Measurements from ENCODE around the gene SMNDC1.

The SMNDC1 gene

GRCh38 chr10:110304780-110305421 is at the start of gene SMNDC1:
Gene SMNDC1 (minus strand): TSS chr10:110304920. CDS start chr10:110303587, 1,333 bp downstream.
- TF ChIP-seq, protein P1, sequence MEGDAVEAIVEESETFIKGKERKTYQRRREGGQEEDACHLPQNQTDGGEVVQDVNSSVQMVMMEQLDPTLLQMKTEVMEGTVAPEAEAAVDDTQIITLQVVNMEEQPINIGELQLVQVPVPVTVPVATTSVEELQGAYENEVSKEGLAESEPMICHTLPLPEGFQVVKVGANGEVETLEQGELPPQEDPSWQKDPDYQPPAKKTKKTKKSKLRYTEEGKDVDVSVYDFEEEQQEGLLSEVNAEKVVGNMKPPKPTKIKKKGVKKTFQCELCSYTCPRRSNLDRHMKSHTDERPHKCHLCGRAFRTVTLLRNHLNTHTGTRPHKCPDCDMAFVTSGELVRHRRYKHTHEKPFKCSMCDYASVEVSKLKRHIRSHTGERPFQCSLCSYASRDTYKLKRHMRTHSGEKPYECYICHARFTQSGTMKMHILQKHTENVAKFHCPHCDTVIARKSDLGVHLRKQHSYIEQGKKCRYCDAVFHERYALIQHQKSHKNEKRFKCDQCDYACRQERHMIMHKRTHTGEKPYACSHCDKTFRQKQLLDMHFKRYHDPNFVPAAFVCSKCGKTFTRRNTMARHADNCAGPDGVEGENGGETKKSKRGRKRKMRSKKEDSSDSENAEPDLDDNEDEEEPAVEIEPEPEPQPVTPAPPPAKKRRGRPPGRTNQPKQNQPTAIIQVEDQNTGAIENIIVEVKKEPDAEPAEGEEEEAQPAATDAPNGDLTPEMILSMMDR (IDR thresholded peaks at IDR 0.05; ENCODE audit: borderline replicate concordance, control extremely low read depth, extremely low read depth, insufficient read depth, missing control alignments) = no peak
- in situ Hi-C loops (cut with MboI; ENCODE audit: low sequenced_read_pairs, unreplicated experiment) = loop anchor here (5.0 to 25.0 kb wide), 2 partner anchors 247 to 582 kb away; no protein-coding TSS in a partner anchor
- DNase-seq (ENCODE audit: low spot score) = peak; percentile 97

DNA sequence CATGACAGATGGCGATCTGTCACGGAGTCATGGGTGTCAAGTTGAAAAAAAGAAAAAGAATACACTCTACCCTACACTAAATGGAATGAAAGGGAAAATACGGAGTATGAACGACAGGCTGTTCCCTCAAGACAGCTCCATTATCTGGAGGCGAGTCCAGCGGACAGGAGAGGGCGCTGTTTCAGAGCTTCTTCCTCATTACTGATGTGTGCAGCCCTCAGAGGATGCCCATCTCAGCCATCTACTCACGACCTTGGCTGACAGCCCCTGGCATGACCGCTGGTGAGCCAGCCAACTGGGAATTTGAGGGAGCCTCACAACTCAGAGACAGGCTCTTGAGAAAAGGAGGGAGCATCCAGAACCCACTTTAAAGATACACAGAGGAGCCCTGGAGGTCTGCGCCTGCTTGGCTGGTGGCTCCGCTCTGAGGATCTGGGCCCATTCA is 49.6 kb upstream of the SMNDC1 start:
- DNase-seq (ENCODE audit: low spot score) = peak; percentile 68
- in situ Hi-C loops (cut with MboI; ENCODE audit: low sequenced_read_pairs, unreplicated experiment) = no loop called here
- TF ChIP-seq, protein P1 (IDR thresholded peaks at IDR 0.05; ENCODE audit: borderline replicate concordance, control extremely low read depth, extremely low read depth, insufficient read depth, missing control alignments) = peak; percentile 85

DNA sequence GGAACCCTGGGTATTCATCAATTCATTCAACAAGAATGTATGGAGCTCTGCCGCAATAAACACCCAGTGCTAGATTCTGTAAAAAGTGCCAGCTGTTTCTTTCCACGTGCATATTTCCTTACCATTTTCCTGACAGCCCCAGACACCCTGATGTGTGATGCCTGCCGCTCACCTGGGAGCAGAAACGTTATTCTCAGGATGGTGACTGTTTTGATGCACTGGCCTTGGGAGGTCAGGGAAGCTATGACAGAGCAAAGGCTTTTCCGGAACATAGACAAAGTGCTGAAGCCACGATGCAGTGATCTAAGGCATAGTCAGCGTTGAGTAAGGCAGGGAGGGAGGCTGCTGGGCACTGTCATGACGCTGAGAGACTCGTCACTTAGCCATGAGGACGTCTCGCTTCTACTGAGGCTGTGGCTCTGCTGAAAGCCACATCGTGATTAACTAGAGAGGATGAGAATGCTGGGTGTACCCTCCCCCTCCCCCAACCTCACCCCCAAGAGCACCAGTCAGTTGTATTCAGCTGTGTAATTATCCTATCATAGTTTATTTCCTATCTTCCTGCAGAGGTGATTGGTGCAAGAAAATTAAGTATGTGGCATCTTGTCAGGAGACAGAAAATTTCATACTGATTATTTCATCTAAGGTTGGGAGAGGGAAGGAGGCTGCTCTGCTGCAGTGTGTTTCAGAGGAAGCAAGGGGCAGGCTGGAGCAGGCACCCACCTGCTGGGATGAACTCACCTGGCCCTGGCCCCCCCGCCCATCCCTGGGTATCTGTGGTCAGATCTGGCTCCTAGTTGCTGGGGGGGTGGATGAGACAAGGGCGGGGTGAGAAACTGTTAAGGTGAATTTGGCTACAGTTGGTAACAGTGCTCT is 48.8 kb upstream of the SMNDC1 start:
- in situ Hi-C loops (cut with MboI; ENCODE audit: low sequenced_read_pairs, unreplicated experiment) = no loop called here
- DNase-seq (ENCODE audit: low spot score) = no peak
- TF ChIP-seq, protein P1 (IDR thresholded peaks at IDR 0.05; ENCODE audit: borderline replicate concordance, control extremely low read depth, extremely low read depth, insufficient read depth, missing control alignments) = no peak

DNA sequence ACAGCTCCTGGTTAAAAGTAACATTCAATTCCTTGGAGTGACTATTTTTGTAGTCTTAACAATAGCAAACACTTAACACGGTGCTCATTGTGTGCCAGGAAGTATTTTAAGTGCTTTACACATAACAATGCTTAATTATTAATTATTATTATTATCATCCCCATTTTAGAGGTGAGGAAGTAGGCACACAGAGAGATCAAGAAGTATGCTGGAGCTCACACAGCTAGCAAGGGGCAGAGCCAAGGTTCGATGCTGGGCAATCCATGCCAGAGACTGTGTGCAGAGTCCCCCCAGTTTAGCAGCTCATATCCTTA is 48.2 kb upstream of the SMNDC1 start:
- DNase-seq (ENCODE audit: low spot score) = no peak
- in situ Hi-C loops (cut with MboI; ENCODE audit: low sequenced_read_pairs, unreplicated experiment) = no loop called here
- TF ChIP-seq, protein P1 (IDR thresholded peaks at IDR 0.05; ENCODE audit: borderline replicate concordance, control extremely low read depth, extremely low read depth, insufficient read depth, missing control alignments) = no peak

- in situ Hi-C loops (cut with MboI; ENCODE audit: low sequenced_read_pairs, unreplicated experiment) = no loop called here
- TF ChIP-seq, protein P1 (IDR thresholded peaks at IDR 0.05; ENCODE audit: borderline replicate concordance, control extremely low read depth, extremely low read depth, insufficient read depth, missing control alignments) = no peak
- DNase-seq (ENCODE audit: low spot score) = no peak
Measured at GRCh38 chr10:110350812-110351211, 46.1 kb upstream of the SMNDC1 start.

GRCh38 chr10:110349831-110350230 is 45.1 kb upstream of the SMNDC1 start:
- TF ChIP-seq, protein P1 (IDR thresholded peaks at IDR 0.05; ENCODE audit: borderline replicate concordance, control extremely low read depth, extremely low read depth, insufficient read depth, missing control alignments) = no peak
- DNase-seq (ENCODE audit: low spot score) = no peak
- in situ Hi-C loops (cut with MboI; ENCODE audit: low sequenced_read_pairs, unreplicated experiment) = no loop called here

All from GM13976 (cell line).